Nephron progenitor cell (in vitro differentiated cells): Measurements from ENCODE around the gene PPP2R5D.

Experiments used
- DNase-seq: peaks from one replicate; pipeline ENCODE4 v3.0.0; 2021
- H3K27ac Mint-ChIP-seq: 2 replicates; pipeline ENCODE4 v1.8.0; 2021; ENCODE audit warnings: mild to moderate bottlenecking, moderate library complexity, mixed read lengths
- H3K27me3 Mint-ChIP-seq: 2 replicates; pipeline ENCODE4 v1.8.0; 2021; ENCODE audit warnings: mild to moderate bottlenecking, low read depth, mixed read lengths; ENCODE audit not compliant: poor library complexity
- H3K36me3 Mint-ChIP-seq: 2 replicates; pipeline ENCODE4 v1.8.0; 2021; ENCODE audit warnings: low read depth, mixed read lengths
- H3K4me1 Mint-ChIP-seq: 2 replicates; pipeline ENCODE4 v1.8.0; 2021; ENCODE audit warnings: mixed read lengths
- H3K4me3 Mint-ChIP-seq: 2 replicates; pipeline ENCODE4 v1.8.0; 2021; ENCODE audit warnings: mild to moderate bottlenecking, moderate library complexity, mixed read lengths
- H3K9me3 Mint-ChIP-seq: 2 replicates; pipeline ENCODE4 v1.8.0; 2021; ENCODE audit warnings: mild to moderate bottlenecking, moderate library complexity, mixed read lengths
- TF ChIP-seq, protein P1 (sequence below): fragments of 200-600 bp; sonication (generic); IDR thresholded peaks from 2 replicates; pipeline ENCODE4 v1.5.0; 2021; ENCODE audit warnings: antibody characterized with exemption

PPP2R5D gene

DNA sequence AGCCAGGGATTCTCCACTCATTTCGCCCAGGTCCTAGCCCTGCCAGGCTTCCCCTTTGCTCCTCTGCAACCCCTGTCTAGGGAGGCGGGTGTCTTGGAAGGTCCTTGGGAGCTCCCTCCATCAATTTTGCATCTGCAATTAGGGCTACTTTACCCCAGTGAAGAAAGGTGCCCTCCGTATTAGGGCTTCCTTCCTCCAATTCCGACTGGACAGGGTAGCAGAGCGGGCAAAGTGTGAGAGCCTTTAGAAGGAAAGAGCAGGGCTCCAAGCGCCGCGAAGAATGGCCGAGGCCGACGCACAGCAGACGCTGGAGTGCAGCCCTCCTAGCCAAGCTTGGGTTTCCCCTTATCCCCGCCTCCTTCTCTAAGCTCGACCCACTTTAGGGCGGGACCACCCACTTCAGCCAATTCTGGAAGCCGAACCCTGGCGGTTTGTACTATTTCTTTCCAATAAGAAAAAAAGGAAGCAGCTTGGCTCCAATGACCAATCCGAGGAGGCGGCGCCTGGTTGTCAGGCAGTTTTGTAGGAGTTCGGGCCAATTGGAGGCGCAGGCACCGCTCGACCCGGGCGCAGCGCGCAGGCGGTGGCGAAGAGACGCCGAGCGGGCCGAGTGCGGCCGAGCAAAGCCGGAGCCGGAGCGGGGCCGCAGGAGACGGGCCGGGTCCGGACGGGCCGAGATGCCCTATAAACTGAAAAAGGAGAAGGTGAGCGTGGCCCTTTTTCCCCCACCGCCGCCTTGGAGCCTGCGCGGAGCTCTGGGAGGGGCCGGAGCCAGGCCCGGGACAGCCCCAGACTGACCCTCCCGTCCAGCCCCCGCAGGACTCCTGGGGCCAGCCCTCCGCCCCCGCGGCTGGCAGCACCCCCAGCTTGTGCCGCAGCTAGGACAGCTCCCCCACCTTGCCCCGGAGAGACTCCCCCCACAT lies at the start of gene PPP2R5D:
TSS of gene PPP2R5D (plus strand) at position 570 of the 923 bp plus-strand sequence. CDS start at position 678, 108 bp downstream.
- Mint-ChIP-seq H3K4me3 (peak within 1 kb of the TSS; percentile 90), H3K4me1 (peaks cover 54% of the 10 kb centered on the region), H3K9me3 (no peaks in the 10 kb centered on the region), H3K27ac (peak within 1 kb of the TSS; percentile 81), H3K27me3 (peaks cover 8% of the 10 kb centered on the region), H3K36me3 (peaks cover 3% of the 10 kb centered on the region)
- DNase-seq, result peak; percentile 95
- TF ChIP-seq, protein P1, sequence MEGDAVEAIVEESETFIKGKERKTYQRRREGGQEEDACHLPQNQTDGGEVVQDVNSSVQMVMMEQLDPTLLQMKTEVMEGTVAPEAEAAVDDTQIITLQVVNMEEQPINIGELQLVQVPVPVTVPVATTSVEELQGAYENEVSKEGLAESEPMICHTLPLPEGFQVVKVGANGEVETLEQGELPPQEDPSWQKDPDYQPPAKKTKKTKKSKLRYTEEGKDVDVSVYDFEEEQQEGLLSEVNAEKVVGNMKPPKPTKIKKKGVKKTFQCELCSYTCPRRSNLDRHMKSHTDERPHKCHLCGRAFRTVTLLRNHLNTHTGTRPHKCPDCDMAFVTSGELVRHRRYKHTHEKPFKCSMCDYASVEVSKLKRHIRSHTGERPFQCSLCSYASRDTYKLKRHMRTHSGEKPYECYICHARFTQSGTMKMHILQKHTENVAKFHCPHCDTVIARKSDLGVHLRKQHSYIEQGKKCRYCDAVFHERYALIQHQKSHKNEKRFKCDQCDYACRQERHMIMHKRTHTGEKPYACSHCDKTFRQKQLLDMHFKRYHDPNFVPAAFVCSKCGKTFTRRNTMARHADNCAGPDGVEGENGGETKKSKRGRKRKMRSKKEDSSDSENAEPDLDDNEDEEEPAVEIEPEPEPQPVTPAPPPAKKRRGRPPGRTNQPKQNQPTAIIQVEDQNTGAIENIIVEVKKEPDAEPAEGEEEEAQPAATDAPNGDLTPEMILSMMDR, result no peak

DNA sequence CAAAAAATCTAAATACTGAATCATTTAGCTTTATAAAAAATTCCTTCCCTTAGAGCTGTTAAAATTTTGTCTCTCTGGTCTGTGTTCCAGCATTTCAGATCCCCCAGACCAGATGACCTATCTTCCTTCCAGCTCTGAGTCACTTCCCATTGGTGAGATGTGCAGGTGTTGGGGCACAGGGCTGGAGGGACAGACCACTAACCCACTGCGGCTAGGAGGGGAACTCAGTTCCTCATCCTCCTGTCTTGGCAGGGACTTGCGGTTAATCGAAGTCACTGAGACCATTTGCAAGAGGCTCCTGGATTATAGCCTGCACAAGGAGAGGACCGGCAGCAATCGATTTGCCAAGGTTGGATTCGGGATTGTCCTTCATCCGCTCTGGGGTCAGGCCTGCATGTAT lies 49.0 kb upstream of the PPP2R5D start:
- H3K4me1 Mint-ChIP-seq, result peaks cover 34% of the 10 kb centered on the region
- no peaks in the 10 kb centered on the region for H3K27me3 Mint-ChIP-seq
- TF ChIP-seq, protein P1, result no peak
- no peaks in the 10 kb centered on the region for H3K9me3 Mint-ChIP-seq
- H3K4me3 Mint-ChIP-seq, result no peak overlapping the region
- DNase-seq, result no peak
- H3K27ac Mint-ChIP-seq, result no peak overlapping the region
- peaks cover 56% of the 10 kb centered on the region for H3K36me3 Mint-ChIP-seq

DNA sequence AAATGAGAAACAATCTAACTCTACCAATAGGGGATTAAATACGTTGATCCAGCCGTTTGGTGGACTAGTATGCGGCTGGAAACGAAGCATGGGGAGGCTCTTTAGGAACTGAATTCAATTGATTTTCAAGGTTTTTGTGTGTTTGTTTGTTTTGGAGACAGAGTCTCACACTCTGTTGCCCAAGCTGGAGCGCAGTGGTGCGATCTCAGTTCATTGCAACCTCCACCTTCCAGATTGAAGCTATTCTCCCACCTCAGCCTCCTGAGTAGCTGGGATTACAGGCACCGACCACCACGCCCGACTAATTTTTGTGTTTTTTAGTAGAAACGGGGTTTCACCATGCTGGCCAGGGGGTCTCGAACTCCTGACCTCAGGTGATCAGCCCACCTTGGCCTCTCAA lies 48.0 kb upstream of the PPP2R5D start:
- peaks cover 24% of the 10 kb centered on the region for H3K4me1 Mint-ChIP-seq
- no peak for DNase-seq
- H3K4me3 Mint-ChIP-seq, result no peak overlapping the region
- peaks cover 56% of the 10 kb centered on the region for H3K36me3 Mint-ChIP-seq
- H3K9me3 Mint-ChIP-seq, result no peaks in the 10 kb centered on the region
- TF ChIP-seq, protein P1, result no peak
- H3K27ac Mint-ChIP-seq, result no peak overlapping the region
- no peaks in the 10 kb centered on the region for H3K27me3 Mint-ChIP-seq

GRCh38 chr6:42937548-42938427 lies 46.6 kb upstream of the PPP2R5D start:
- H3K4me3 Mint-ChIP-seq, result no peak overlapping the region
- H3K36me3 Mint-ChIP-seq, result peaks cover 46% of the 10 kb centered on the region
- peak overlapping the region; percentile 49 for H3K27ac Mint-ChIP-seq
- H3K9me3 Mint-ChIP-seq, result no peaks in the 10 kb centered on the region
- DNase-seq, result no peak
- no peaks in the 10 kb centered on the region for H3K27me3 Mint-ChIP-seq
- TF ChIP-seq, protein P1, result no peak
- peaks cover 13% of the 10 kb centered on the region for H3K4me1 Mint-ChIP-seq

- TF ChIP-seq, protein P1, result no peak
- Mint-ChIP-seq H3K9me3 (no peaks in the 10 kb centered on the region), H3K4me1 (peaks cover 7% of the 10 kb centered on the region), H3K36me3 (peaks cover 41% of the 10 kb centered on the region), H3K27me3 (no peaks in the 10 kb centered on the region), H3K27ac (peak overlapping the region; percentile 49), H3K4me3 (no peak overlapping the region)
- no peak for DNase-seq
Observed at GRCh38 chr6:42938428-42938796, 46.0 kb upstream of the PPP2R5D start.
